GM12892 (cell line): ENCODE data around the gene CHGA.

Experiments
- DNase-seq: peaks from one replicate; pipeline ENCODE4 v3.0.0; 2011; ENCODE audit not compliant: insufficient read length
- FAIRE-seq: peaks from 2 replicates; lab custom pipeline; 2011; peaks lifted over from hg19 to GRCh38; lab: Jason Lieb, UNC
- POLR2A ChIP-seq: IDR thresholded peaks from 2 replicates; pipeline ENCODE4 v1.6.1; 2011; ENCODE audit warnings: low read depth, low read length, control low read depth
- POLR2AphosphoS5 ChIP-seq: IDR thresholded peaks from 2 replicates; pipeline ENCODE4 v1.6.1; 2011; ENCODE audit warnings: low read depth, low read length, control low read depth
- TAF1 ChIP-seq: IDR thresholded peaks from 2 replicates; pipeline ENCODE4 v1.6.1; 2011; ENCODE audit warnings: low read depth, mild to moderate bottlenecking, control low read depth, low read length, borderline replicate concordance

Gene CHGA

GRCh38 chr14:92961567-92961855 is 38.6 kb downstream of the CHGA start:
- TF ChIP-seq POLR2AphosphoS5 (no peak), POLR2A (no peak), TAF1 (no peak)
- FAIRE-seq = no peak
- DNase-seq = no peak

GRCh38 chr14:92962031-92962830 is 39.3 kb downstream of the CHGA start:
- FAIRE-seq = no peak
- TF ChIP-seq POLR2A (no peak), TAF1 (no peak), POLR2AphosphoS5 (no peak)

GRCh38 chr14:92962831-92963095 is 39.8 kb downstream of the CHGA start:
- DNase-seq (no peak), FAIRE-seq (no peak)
- TF ChIP-seq TAF1 (no peak), POLR2AphosphoS5 (no peak), POLR2A (no peak)

More at GRCh38 chr14:92962031-92962830, 39.3 kb downstream of the CHGA start:
- no peak for DNase-seq

- no peak for DNase-seq
Measured at GRCh38 chr14:92963301-92964123, 40.6 kb downstream of the CHGA start.

GRCh38 chr14:92964124-92965109 is 41.5 kb downstream of the CHGA start:
- DNase-seq (no peak), FAIRE-seq (no peak)
- TF ChIP-seq POLR2AphosphoS5 = no peak
- no peak for TF ChIP-seq TAF1
- no peak for TF ChIP-seq POLR2A

More at GRCh38 chr14:92963301-92964123, 40.6 kb downstream of the CHGA start:
- no peak for TF ChIP-seq POLR2A
- TF ChIP-seq POLR2AphosphoS5 = no peak
- no peak for TF ChIP-seq TAF1
- FAIRE-seq = no peak

- DNase-seq (no peak), FAIRE-seq (no peak)
- no peak for TF ChIP-seq POLR2AphosphoS5
- no peak for TF ChIP-seq POLR2A
- TF ChIP-seq TAF1 = no peak
Measured at GRCh38 chr14:92965281-92965680, 42.3 kb downstream of the CHGA start.

- TF ChIP-seq POLR2AphosphoS5 (no peak), TAF1 (no peak), POLR2A (no peak)
- no peak for FAIRE-seq
Measured at GRCh38 chr14:92967346-92967926, 44.5 kb downstream of the CHGA start.

GRCh38 chr14:92968291-92969020 is 45.5 kb downstream of the CHGA start:
- FAIRE-seq = no peak
- no peak for DNase-seq
- no peak for TF ChIP-seq POLR2AphosphoS5
- TF ChIP-seq TAF1 = no peak
- TF ChIP-seq POLR2A = no peak

More at GRCh38 chr14:92967346-92967926, 44.5 kb downstream of the CHGA start:
- no peak for DNase-seq

- TF ChIP-seq POLR2A (no peak), POLR2AphosphoS5 (no peak), TAF1 (no peak)
- no peak for DNase-seq
- no peak for FAIRE-seq
Measured at GRCh38 chr14:92969430-92969829, 46.5 kb downstream of the CHGA start.

- FAIRE-seq (no peak), DNase-seq (no peak)
- TF ChIP-seq POLR2AphosphoS5 = no peak
- no peak for TF ChIP-seq POLR2A
- no peak for TF ChIP-seq TAF1
Measured at GRCh38 chr14:92969871-92970270, 46.9 kb downstream of the CHGA start.

- DNase-seq (no peak), FAIRE-seq (no peak)
- TF ChIP-seq TAF1 (no peak), POLR2AphosphoS5 (no peak), POLR2A (no peak)
Measured at GRCh38 chr14:92970271-92970670, 47.3 kb downstream of the CHGA start.
